GM12874 (cell line): Measurements from ENCODE around the gene HSDL2.

Source experiments
- TF ChIP-seq, protein P1 (sequence below): IDR thresholded peaks from 2 replicates; pipeline ENCODE4 v1.5.1; 2011; ENCODE audit warnings: low read depth, mild to moderate bottlenecking, control low read depth, low read length, moderate library complexity; ENCODE audit not compliant: insufficient read depth

HSDL2 gene

DNA sequence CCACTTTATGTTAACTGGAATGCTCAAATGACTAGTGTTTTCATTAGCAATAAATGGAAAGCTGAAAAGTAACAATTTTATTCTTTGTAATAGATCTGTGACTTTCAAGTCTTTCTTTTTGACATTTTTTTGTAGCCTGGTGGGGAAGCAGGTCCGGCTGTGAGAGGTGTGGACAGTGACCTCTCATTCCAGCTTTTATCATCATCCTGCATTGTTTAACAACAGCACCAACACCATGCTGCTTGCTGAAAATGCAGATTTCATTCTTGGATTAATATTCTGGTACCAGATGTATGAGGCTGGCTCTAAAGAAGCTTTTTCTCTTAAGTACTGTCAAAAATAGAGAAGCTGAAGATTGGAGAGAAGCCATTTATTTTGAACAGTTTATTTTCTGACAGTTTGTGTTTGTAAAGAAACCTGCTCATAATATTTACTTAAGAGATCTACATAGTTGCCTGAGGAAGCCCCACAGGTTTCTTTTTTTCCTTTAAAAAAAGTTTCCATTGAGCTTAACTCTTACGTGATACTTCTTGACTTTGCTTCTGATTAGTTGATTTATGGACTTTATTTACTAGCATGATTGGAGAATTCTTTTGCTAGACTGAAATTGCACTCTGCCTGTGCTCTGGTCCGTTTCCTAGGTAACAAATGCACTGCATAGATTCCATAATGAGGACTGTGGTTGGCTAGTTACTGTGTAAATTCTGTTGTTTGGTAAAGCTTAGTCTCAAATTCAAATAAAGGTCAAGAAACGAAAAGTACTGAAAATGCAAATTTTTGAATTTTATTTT lies 110.2 kb downstream of the HSDL2 start:
- TF ChIP-seq, protein P1, sequence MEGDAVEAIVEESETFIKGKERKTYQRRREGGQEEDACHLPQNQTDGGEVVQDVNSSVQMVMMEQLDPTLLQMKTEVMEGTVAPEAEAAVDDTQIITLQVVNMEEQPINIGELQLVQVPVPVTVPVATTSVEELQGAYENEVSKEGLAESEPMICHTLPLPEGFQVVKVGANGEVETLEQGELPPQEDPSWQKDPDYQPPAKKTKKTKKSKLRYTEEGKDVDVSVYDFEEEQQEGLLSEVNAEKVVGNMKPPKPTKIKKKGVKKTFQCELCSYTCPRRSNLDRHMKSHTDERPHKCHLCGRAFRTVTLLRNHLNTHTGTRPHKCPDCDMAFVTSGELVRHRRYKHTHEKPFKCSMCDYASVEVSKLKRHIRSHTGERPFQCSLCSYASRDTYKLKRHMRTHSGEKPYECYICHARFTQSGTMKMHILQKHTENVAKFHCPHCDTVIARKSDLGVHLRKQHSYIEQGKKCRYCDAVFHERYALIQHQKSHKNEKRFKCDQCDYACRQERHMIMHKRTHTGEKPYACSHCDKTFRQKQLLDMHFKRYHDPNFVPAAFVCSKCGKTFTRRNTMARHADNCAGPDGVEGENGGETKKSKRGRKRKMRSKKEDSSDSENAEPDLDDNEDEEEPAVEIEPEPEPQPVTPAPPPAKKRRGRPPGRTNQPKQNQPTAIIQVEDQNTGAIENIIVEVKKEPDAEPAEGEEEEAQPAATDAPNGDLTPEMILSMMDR, result no peak

DNA sequence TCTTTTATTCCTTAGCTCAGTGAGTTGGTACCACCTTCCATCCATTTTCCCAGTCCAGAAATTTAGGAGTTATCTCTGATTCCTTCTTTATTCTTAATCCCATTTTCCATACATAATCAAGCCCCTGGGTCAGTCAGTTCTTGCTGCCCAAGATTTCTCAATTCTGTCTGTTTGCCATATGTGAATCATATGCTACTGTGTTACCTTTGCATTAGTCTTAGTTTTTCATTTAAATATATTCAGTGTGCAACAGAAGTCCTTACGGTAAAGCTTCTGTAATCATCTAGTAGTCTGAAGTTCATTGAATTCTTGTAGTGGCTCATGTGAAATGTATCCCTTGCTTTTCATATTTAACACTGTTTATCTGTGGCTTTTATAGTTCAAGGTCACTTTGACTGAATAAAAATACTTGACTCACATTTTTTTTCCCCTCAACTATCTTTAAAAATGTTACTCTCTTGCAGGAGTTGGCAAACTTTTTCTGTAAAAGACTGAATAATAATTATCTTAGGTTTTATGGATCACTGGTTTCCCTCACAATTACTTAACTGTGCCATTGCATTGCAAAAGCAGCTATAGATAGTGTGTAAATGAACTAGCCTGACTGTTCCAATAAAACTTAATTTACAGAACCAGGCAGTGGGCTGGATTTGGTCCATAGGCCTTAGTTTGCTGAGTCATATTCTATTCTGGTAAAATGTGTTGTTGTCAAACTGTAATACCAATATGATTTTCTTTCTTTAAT lies 113.7 kb downstream of the HSDL2 start:
- TF ChIP-seq, protein P1, result no peak

DNA sequence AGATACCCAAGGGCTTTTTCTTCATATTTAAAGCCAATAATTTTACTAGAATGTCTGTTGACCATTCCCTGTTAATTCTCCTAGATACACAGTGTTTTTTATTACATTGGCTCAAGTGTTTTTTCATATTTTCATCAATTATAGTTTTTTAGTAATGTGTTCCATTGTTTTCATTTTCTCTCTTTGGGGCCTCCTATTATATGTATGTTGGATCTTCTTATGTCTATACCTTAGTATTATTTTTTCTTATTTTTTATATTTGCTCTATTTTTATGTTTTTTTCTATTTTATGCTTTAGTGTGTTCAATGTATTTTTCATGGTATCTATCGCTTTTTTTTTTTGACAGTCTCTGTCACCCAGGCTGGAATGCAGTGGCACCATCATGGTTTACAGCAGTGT lies 114.2 kb downstream of the HSDL2 start:
- TF ChIP-seq, protein P1, result no peak

DNA sequence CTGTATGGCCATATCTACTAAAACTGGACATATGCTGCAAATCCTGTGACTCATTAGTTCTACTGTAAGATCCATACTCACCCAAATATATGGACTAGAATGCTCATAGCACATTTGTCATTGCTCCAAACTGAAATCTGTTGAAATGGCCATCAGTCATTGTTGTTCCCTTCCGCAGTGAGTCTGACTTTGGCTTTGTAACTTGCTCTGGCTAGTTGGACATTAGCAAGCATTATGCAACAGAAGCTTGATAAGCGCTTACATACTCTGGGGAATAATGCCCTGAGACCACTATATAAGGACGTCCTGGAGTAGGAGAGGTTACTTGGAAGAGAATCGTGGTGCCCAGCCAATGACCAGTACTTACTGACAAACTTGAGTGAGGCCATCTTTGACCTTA lies 115.7 kb downstream of the HSDL2 start:
- TF ChIP-seq, protein P1, result no peak

DNA sequence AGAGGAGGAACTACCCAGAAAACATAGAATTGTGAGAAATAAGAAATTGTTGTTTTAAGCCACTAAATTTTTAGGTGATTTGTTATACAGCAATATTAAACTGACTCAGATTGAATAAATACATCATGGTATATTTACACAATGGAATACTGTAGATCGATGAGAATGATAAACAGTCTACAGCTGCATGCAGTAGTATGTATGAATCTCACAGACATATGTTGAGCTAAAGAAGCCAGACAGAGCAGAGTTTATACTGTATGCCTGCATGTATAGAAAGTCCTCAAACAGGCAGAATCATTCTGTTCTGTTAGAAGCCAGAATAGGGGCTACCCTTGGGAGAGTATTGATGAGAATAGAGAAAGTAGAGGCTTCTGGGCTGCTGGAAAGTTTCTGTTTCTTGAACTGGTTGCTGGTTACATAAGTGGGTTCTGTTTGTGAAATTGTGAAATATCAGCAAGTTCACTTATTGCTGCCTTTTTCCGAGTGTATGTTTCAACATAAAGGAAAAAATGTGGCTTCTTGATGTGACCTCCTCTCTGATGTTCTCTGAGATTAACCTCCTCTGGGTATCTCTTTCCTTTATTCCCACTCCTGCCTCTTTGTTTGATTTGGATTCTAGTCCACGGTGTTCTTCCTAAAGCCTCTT lies 116.3 kb downstream of the HSDL2 start:
- TF ChIP-seq, protein P1, result no peak

DNA sequence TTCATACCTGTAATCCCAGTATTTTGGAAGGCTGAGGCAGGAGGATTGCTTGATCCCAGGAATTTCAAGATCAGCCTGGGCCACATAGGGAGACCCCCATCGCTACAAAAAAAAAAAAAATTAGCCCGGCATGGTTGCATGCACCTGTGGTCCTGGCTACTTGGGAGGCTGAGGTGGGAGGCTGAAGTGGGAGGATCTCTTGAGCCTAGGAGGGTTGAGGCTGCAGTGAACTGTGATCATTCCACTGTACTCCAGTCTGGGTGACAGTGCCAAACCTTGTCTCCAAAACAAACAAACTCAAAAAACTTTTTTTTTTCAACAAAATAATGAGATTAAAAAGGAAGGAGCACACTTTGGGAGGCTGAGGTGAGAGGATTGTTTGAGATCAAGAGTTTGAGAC lies 120.9 kb downstream of the HSDL2 start:
- TF ChIP-seq, protein P1, result no peak

DNA sequence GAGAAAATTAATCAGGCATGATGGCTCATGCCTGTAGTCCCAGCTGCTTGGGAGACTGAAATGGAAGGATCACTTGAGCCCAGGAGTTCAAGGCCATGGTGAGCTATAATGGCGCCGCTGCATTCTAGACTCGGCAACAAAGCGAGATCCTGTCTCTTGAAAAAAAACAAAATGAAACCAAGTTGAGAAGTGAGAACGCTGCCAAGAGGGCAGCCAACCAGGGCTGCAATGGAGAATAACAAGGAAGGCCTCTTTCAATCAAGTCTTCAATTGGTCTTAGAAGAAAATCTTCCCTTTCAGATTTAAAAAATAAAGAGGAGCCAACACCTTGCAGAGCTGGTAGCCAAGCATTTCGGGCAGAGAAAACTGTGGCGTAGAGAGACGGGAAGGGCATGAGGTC lies 121.4 kb downstream of the HSDL2 start:
- TF ChIP-seq, protein P1, result no peak
